Measurements from ENCODE around the gene SRSF11. TPM values are rescaled to one million over a fixed set of nuclear protein-coding genes. Genes with fewer than 3 reads are reported as not detected.

The SRSF11 gene
- polyA plus RNA-seq, 3 donors, result 60.0 to 189 (median 66.5) TPM

GRCh38 chr1:70202173-70202758 lies 18.9 kb upstream of the SRSF11 start:
- intact Hi-C loops (cut with micrococcal nuclease), result loop anchor here in 1 of 2 donors (10.0 kb wide), 2 partner anchors 153 to 883 kb away; partner anchors contain the start of genes ANKRD13C and ZRANB2
- Histone ChIP-seq H3K36me3 (replicated peaks in 1 of 2; ENCODE audit: control insufficient read depth in 1 of 2, insufficient read depth in 2 of 2, low read length in 2 of 2) (peaks cover 0 to under 1% of the 10 kb centered on the region in 2 donors), H3K27me3 (ENCODE audit: control insufficient read depth in 2 of 2, insufficient read depth in 2 of 2, low read length in 2 of 2) (no peaks in the 10 kb centered on the region), H3K79me2 (ENCODE audit: insufficient read depth, low read length) (peaks cover 99% of the 10 kb centered on the region), H3K4me2 (replicated peaks; ENCODE audit: extremely low read depth, low read length, poor library complexity, severe bottlenecking) (no peak overlapping the region), H3K4me3 (replicated peaks in 1 of 3; ENCODE audit: low read depth in 2 of 3, low read length in 3 of 3) (no peak overlapping the region), H3K9ac (ENCODE audit: insufficient read depth, low read length, poor library complexity, severe bottlenecking) (no peak overlapping the region), H3K4me1 (ENCODE audit: control insufficient read depth in 1 of 2, insufficient read depth in 2 of 2, low read length in 2 of 2) (peaks cover 15 to 27% of the 10 kb centered on the region in 2 donors), H3K27ac (ENCODE audit: low read depth in 1 of 2, low read length in 2 of 2) (no peak overlapping the region), H4K20me1 (ENCODE audit: insufficient read depth, low read length) (peaks cover 5% of the 10 kb centered on the region), H2AFZ (ENCODE audit: insufficient read depth, low read depth, low read length, poor library complexity, severe bottlenecking) (no peak overlapping the region), H3K9me3 (replicated peaks in 1 of 2; ENCODE audit: control insufficient read depth in 1 of 2, insufficient read depth in 1 of 2, low read length in 2 of 2) (no peaks in the 10 kb centered on the region)
- H3K4me1 Mint-ChIP-seq, result peaks cover 35% of the 10 kb centered on the region
- H3K27me3 Mint-ChIP-seq (ENCODE audit: low read depth in 3 of 3), result peaks cover 0 to 2% (median 0%) of the 10 kb centered on the region in 3 donors
- H3K9me3 Mint-ChIP-seq, result peaks cover 0 to 3% (median 0%) of the 10 kb centered on the region in 7 donors
- WGBS (ENCODE audit: insufficient coverage), result 78% methylated on average over 1 of the region's 2 CpGs
- H3K4me3 Mint-ChIP-seq, result no peak overlapping the region
- H3K36me3 Mint-ChIP-seq, result peaks cover 3 to 4% of the 10 kb centered on the region in 2 donors
- no peak for DNase-seq
- peak overlapping the region in 2 of 7 donors; percentile 0 to 40 for H3K27ac Mint-ChIP-seq
- no peak for TF ChIP-seq CTCF (IDR thresholded peaks at IDR 0.05)

GRCh38 chr1:70204139-70204538 lies 17.0 kb upstream of the SRSF11 start:
- no peak overlapping the region for H3K27ac Mint-ChIP-seq
- peaks cover 15 to 34% of the 10 kb centered on the region in 2 donors for H3K4me1 ChIP-seq (ENCODE audit: control insufficient read depth in 1 of 2, insufficient read depth in 2 of 2, low read length in 2 of 2)

More at GRCh38 chr1:70204139-70204538, 17.0 kb upstream of the SRSF11 start:
- H3K36me3 Mint-ChIP-seq, result peaks cover 14 to 17% of the 10 kb centered on the region in 2 donors
- no peak overlapping the region for H3K4me3 Mint-ChIP-seq
- intact Hi-C loops (cut with micrococcal nuclease), result loop anchor here in 1 of 2 donors (10.0 kb wide), 2 partner anchors 151 to 881 kb away; partner anchors contain the start of genes ANKRD13C and ZRANB2
- H4K20me1 ChIP-seq (ENCODE audit: insufficient read depth, low read length), result peaks cover 5% of the 10 kb centered on the region
- H3K27me3 ChIP-seq (ENCODE audit: control insufficient read depth in 2 of 2, insufficient read depth in 2 of 2, low read length in 2 of 2), result no peaks in the 10 kb centered on the region
- no peak overlapping the region for H3K9ac ChIP-seq (ENCODE audit: insufficient read depth, low read length, poor library complexity, severe bottlenecking)
- H3K27me3 Mint-ChIP-seq (ENCODE audit: low read depth in 3 of 3), result peaks cover 0 to 2% (median 0%) of the 10 kb centered on the region in 3 donors
- no peak for DNase-seq
- peak overlapping the region; percentile 92 for H3K4me2 ChIP-seq (replicated peaks; ENCODE audit: extremely low read depth, low read length, poor library complexity, severe bottlenecking)
- TF ChIP-seq CTCF (IDR thresholded peaks at IDR 0.05), result no peak
- peak overlapping the region; percentile 91 for H2AFZ ChIP-seq (ENCODE audit: insufficient read depth, low read depth, low read length, poor library complexity, severe bottlenecking)
- no peak overlapping the region for H3K27ac ChIP-seq (ENCODE audit: low read depth in 1 of 2, low read length in 2 of 2)
- no CpG with 5 or more reads among the region's 1 CpG for WGBS (ENCODE audit: insufficient coverage)
- peak overlapping the region in 1 of 3 experiments; percentile 92 for H3K4me3 ChIP-seq (replicated peaks in 1 of 3; ENCODE audit: low read depth in 2 of 3, low read length in 3 of 3)
- H3K79me2 ChIP-seq (ENCODE audit: insufficient read depth, low read length), result peaks cover 99% of the 10 kb centered on the region
- peaks cover 43% of the 10 kb centered on the region for H3K4me1 Mint-ChIP-seq
- peaks cover 0 to 3% (median 0%) of the 10 kb centered on the region in 7 donors for H3K9me3 Mint-ChIP-seq
- peaks cover 0 to 19% of the 10 kb centered on the region in 2 donors for H3K36me3 ChIP-seq (replicated peaks in 1 of 2; ENCODE audit: control insufficient read depth in 1 of 2, insufficient read depth in 2 of 2, low read length in 2 of 2)
- H3K9me3 ChIP-seq (replicated peaks in 1 of 2; ENCODE audit: control insufficient read depth in 1 of 2, insufficient read depth in 1 of 2, low read length in 2 of 2), result no peaks in the 10 kb centered on the region

All from CD14-positive monocyte (primary cell).